OCI-LY7 (cell line): ENCODE results near the gene MAMLD1.

Experiments
- CTCF ChIP-seq: fragments of 200-600 bp; sonication (generic); conservative IDR thresholded peaks from 2 replicates; pipeline ENCODE4 v1.5.1; 2014; ENCODE audit warnings: mild to moderate bottlenecking, antibody characterized with exemption, low read length, moderate library complexity, mixed read lengths
- EZH2phosphoT487 ChIP-seq: fragments of 200-600 bp; sonication (generic); IDR thresholded peaks from 2 replicates; pipeline ENCODE4 v1.6.1; 2018; ENCODE audit warnings: low read depth, borderline replicate concordance, mild to moderate bottlenecking, mixed run types, antibody characterized with exemption, low read length, moderate library complexity, mixed read lengths

- TF ChIP-seq CTCF, result no peak
- no peak for TF ChIP-seq EZH2phosphoT487
These were observed 3.9 kb downstream of the MAMLD1 start for GRCh38 chrX:150366951-150367545.
